Lung (tissue), 12 donors: ENCODE results near the gene PTN. TPM values are rescaled to one million over a fixed set of nuclear protein-coding genes. Genes with fewer than 3 reads are reported as not detected.

Experiments used
- ATAC-seq: fragments of 200-7000 bp; cut with Tn5 transposase; one replicate; pipeline ENCODE4 v1.9.1; 2020; ENCODE audit warnings: moderate number of reproducible peaks; ENCODE audit not compliant: insufficient read depth, low FRiP score
- DNase-seq, 3 donors: peaks; one replicate each; pipeline ENCODE4 v3.0.0-alpha.2; 2013 to 2017
- H3K27ac ChIP-seq, 2 donors: one replicate each; pipeline ENCODE4 v1.5.1; 2013; ENCODE audit warnings: mild to moderate bottlenecking in 2 of 2, moderate library complexity in 2 of 2, control low read depth in 1 of 2, inconsistent platforms in 1 of 2, low read depth in 1 of 2, low read length in 1 of 2
- H3K27me3 ChIP-seq, 3 donors: one replicate each; pipeline ENCODE4 v1.5.1; 2013; ENCODE audit warnings: low read length in 2 of 3; ENCODE audit not compliant: control insufficient read depth in 3 of 3, insufficient read depth in 3 of 3
- H3K36me3 ChIP-seq, 4 donors: one replicate each; pipeline ENCODE4 v1.5.1; 2013; ENCODE audit warnings: low read length in 4 of 4, mild to moderate bottlenecking in 1 of 4, moderate library complexity in 1 of 4; ENCODE audit not compliant: control insufficient read depth in 4 of 4, insufficient read depth in 4 of 4
- H3K4me1 ChIP-seq, 5 donors: one replicate each; pipeline ENCODE4 v1.5.1; 2013; ENCODE audit warnings: low read length in 5 of 5, mild to moderate bottlenecking in 2 of 5, moderate library complexity in 1 of 5; ENCODE audit not compliant: control insufficient read depth in 5 of 5, insufficient read depth in 5 of 5
- H3K4me3 ChIP-seq: one replicate; pipeline ENCODE4 v1.5.1; 2013; ENCODE audit warnings: mild to moderate bottlenecking, control low read depth, moderate library complexity
- H3K9ac ChIP-seq, 2 donors: one replicate each; pipeline ENCODE4 v1.5.1; 2013; ENCODE audit warnings: low read length in 2 of 2, control low read depth in 1 of 2; ENCODE audit not compliant: insufficient read depth in 1 of 2
- H3K9me3 ChIP-seq, 4 donors: one replicate each; pipeline ENCODE4 v1.5.1; 2013; ENCODE audit warnings: low read length in 3 of 4, mild to moderate bottlenecking in 1 of 4, moderate library complexity in 1 of 4; ENCODE audit not compliant: control insufficient read depth in 4 of 4, insufficient read depth in 3 of 4
- WGBS, 2 donors: extraction: QIAGEN DNeasy Blood & Tissue Kit; methylation state at CpG; one replicate each; pipeline ENCODE4 v1.1.7; 2013; 5-methylcytosine and 5-hydroxymethylcytosine counted together
- polyA plus RNA-seq, 2 donors: library from polyadenylated mRNA; stranded (reverse); fragments of 200-250 nt; gene quantifications; one replicate each; pipeline ENCODE4 v1.2.1, GENCODE V29; 2013
- total RNA-seq, 2 donors: library from RNA; depleted of rRNA in 1 of 2; stranded (reverse); fragments of >200 nt in 1 of 2; gene quantifications; one replicate each; pipeline ENCODE4 v1.2.1, GENCODE V29; 2014 to 2021
- TF ChIP-seq, protein P1 (sequence below): IDR thresholded peaks from 2 replicates; pipeline ENCODE4 v1.5.1; 2012; ENCODE audit warnings: mild to moderate bottlenecking; ENCODE audit errors: control extremely low read depth, extremely low read depth
- donor health status: control.
- donor health status: control.
- donor health status: Bipolar disorder and iron deficiency.
- donor health status: healthy.
- donor health status: DM: yes; HTN: yes; CAD: no.

The PTN gene
- total and polyA plus RNA-seq, 4 donors: 0.77 to 43.1 (median 2.6) TPM

DNA sequence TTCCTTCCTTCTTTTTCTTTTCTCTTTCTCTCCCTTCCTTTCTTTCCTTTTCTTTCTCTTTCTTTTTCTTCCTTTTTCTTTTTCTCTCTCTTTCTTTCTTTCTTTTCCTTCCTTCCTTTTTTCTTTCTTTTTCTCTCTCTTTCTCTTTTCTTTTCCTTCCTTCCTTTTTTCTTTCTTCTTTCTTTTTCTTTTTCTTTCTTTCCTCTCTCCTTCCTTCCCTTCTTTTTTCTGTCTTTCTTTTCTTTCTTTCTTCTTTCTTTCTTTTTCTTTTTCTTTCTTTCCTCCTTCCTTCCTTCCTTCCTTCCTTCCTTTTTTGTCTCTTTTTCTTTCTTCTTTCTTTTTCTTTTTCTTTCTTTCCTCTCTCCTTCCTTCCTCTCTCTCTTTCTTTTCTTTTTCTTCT lies 136.8 kb downstream of the PTN start:
- ATAC-seq (no peak), DNase-seq (no peak)
- no peaks in the 10 kb centered on the region for H3K36me3 ChIP-seq
- TF ChIP-seq, protein P1, sequence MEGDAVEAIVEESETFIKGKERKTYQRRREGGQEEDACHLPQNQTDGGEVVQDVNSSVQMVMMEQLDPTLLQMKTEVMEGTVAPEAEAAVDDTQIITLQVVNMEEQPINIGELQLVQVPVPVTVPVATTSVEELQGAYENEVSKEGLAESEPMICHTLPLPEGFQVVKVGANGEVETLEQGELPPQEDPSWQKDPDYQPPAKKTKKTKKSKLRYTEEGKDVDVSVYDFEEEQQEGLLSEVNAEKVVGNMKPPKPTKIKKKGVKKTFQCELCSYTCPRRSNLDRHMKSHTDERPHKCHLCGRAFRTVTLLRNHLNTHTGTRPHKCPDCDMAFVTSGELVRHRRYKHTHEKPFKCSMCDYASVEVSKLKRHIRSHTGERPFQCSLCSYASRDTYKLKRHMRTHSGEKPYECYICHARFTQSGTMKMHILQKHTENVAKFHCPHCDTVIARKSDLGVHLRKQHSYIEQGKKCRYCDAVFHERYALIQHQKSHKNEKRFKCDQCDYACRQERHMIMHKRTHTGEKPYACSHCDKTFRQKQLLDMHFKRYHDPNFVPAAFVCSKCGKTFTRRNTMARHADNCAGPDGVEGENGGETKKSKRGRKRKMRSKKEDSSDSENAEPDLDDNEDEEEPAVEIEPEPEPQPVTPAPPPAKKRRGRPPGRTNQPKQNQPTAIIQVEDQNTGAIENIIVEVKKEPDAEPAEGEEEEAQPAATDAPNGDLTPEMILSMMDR: no peak
- no peak overlapping the region for H3K9ac ChIP-seq
- H3K4me3 ChIP-seq: no peak overlapping the region
- H3K9me3 ChIP-seq: no peaks in the 10 kb centered on the region
- no peaks in the 10 kb centered on the region for H3K4me1 ChIP-seq
- H3K27ac ChIP-seq: no peak overlapping the region
- H3K27me3 ChIP-seq: no peaks in the 10 kb centered on the region

DNA sequence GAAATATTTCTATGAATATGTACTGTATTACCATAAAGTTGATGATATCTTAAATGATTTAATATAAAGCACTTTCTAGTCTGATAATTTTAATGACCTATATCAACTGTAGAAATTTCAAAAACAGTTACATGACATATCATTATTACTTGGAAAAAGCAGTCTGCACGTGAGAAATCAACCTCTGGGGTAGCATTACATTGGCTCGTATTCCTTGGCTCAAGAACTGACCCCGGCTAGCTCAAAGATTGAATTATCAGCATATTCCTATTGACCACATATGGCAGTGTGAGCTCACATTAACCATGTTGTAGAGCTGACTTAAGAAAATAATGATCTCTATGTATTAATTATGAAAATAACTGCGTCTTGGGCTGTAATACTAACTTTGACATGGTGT lies 139.3 kb downstream of the PTN start:
- Histone ChIP-seq H3K36me3 (no peaks in the 10 kb centered on the region), H3K4me3 (no peak overlapping the region), H3K9ac (no peak overlapping the region), H3K9me3 (peaks cover 0 to 4% (median 0%) of the 10 kb centered on the region in 4 donors), H3K27ac (no peak overlapping the region), H3K27me3 (no peaks in the 10 kb centered on the region), H3K4me1 (no peaks in the 10 kb centered on the region)
- TF ChIP-seq, protein P1: no peak
- 71 to 79% methylated on average over 4 of the region's 4 CpGs for WGBS, 2 donors
- peak in 2 of 3 donors; percentile 5 to 17 for DNase-seq
- no peak for ATAC-seq

DNA sequence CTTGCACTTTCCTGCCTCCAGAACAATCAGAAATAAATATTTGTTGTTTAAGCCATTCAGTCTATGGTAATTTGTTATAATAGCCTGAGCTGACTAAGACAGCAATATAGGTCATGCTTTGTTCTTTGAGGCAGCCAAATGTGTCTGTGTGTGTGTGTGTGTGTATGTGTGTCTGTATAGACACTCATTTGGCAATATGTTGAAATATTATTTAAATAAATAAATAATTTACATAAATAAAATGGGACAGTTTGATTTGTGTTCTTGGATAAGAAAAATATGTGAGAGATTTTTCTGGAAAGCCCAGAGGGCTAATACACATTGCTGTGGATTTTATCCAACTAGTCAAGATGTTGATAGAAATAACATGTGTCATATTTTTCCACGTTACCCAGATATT lies 140.2 kb downstream of the PTN start:
- Histone ChIP-seq H3K27me3 (no peaks in the 10 kb centered on the region), H3K9ac (no peak overlapping the region), H3K4me3 (no peak overlapping the region), H3K36me3 (no peaks in the 10 kb centered on the region), H3K4me1 (no peaks in the 10 kb centered on the region), H3K9me3 (peaks cover 0 to 4% (median 0%) of the 10 kb centered on the region in 4 donors), H3K27ac (no peak overlapping the region)
- WGBS, 2 donors: 40 to 60% methylated on average over 1 of the region's 1 CpG
- no peak for ATAC-seq
- TF ChIP-seq, protein P1: no peak
- DNase-seq: peak in 2 of 3 donors; percentile 4 to 27

DNA sequence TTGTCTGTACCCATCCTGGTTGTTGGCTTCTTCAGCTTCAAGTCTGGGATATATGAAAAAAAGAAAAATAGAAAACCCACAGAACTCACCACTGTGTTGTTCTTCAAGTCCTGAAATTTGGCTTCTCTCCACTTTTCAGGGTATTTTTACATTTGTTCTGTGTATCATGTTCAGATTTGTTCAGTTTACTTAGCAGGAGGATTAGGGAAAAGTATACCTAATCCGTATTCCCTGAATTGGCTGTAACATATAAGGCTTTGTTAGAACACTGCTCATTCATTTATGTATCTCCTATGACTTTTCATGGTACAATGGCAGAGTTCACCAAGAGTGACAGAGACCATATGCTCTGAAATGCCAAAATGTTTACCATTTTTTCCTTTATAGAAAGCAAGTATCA lies 146.9 kb downstream of the PTN start:
- Histone ChIP-seq H3K4me1 (no peaks in the 10 kb centered on the region), H3K4me3 (no peak overlapping the region), H3K9ac (no peak overlapping the region), H3K27ac (no peak overlapping the region), H3K36me3 (no peaks in the 10 kb centered on the region), H3K27me3 (no peaks in the 10 kb centered on the region), H3K9me3 (peaks cover 0 to 4% (median 0%) of the 10 kb centered on the region in 4 donors)
- TF ChIP-seq, protein P1: no peak
- no peak for DNase-seq
- ATAC-seq: no peak
- WGBS, 2 donors: 66 to 77% methylated on average over 1 of the region's 1 CpG
